Natural killer cell (primary cell): ENCODE measurements around the gene B4GALT7. TPM values are rescaled to one million over a fixed set of nuclear protein-coding genes. Genes with fewer than 3 reads are reported as not detected.

Source experiments
- ATAC-seq, 3 donors: fragments of 150-1000 bp in 2 of 3; fragments of 200-7000 bp in 1 of 3; cut with Tn5 transposase; 1 replicate in 1 of 3; 2 replicates in 2 of 3; pipeline ENCODE4 v1.10.0; 2021; ENCODE audit warnings: mild to moderate bottlenecking in 2 of 3, moderate library complexity in 2 of 3
- DNase-seq, 2 donors: peaks; one replicate each; pipeline versions ENCODE4 v3.0.0 to v3.0.0-alpha.2; 2013 to 2021; ENCODE audit warnings: mixed read lengths in 1 of 2
- H3K27ac ChIP-seq: one replicate; pipeline ENCODE4 v1.5.1; 2013; ENCODE audit warnings: mild to moderate bottlenecking, low read length
- H3K27me3 ChIP-seq: one replicate; pipeline ENCODE4 v1.6.1; 2013; ENCODE audit warnings: low read length; ENCODE audit not compliant: control insufficient read depth, insufficient read depth
- H3K36me3 ChIP-seq: one replicate; pipeline ENCODE4 v1.6.1; 2013; ENCODE audit warnings: low read length; ENCODE audit not compliant: control insufficient read depth, insufficient read depth
- H3K4me1 ChIP-seq: one replicate; pipeline ENCODE4 v1.6.1; 2013; ENCODE audit warnings: low read length; ENCODE audit not compliant: control insufficient read depth, insufficient read depth
- H3K4me3 ChIP-seq: one replicate; pipeline ENCODE4 v1.5.1; 2013; ENCODE audit warnings: low read length
- H3K9me3 ChIP-seq: one replicate; pipeline ENCODE4 v1.6.1; 2013; ENCODE audit warnings: low read length; ENCODE audit not compliant: control insufficient read depth, insufficient read depth
- H3K27ac Mint-ChIP-seq, 2 donors: one replicate each; pipeline ENCODE4 v1.8.0; 2022; ENCODE audit warnings: mild to moderate bottlenecking in 2 of 2, mixed read lengths in 2 of 2, moderate library complexity in 1 of 2
- H3K27me3 Mint-ChIP-seq, 2 donors: one replicate each; pipeline ENCODE4 v1.8.0; 2022; ENCODE audit warnings: low read depth in 2 of 2, mixed read lengths in 2 of 2
- H3K36me3 Mint-ChIP-seq: one replicate; pipeline ENCODE4 v1.8.0; 2022; ENCODE audit warnings: mixed read lengths
- H3K4me1 Mint-ChIP-seq, 2 donors: one replicate each; pipeline ENCODE4 v1.8.0; 2022; ENCODE audit warnings: mixed read lengths in 2 of 2
- H3K4me3 Mint-ChIP-seq: one replicate; pipeline ENCODE4 v1.8.0; 2022; ENCODE audit warnings: mild to moderate bottlenecking, moderate library complexity, mixed read lengths
- H3K9me3 Mint-ChIP-seq, 2 donors: one replicate each; pipeline ENCODE4 v1.8.0; 2022; ENCODE audit warnings: mixed read lengths in 2 of 2
- CTCF ChIP-seq: fragments of 200-600 bp; IDR thresholded peaks from one replicate; pipeline ENCODE4 v1.8.0; 2022; ENCODE audit warnings: antibody characterized with exemption
- WGBS: methylation state at CpG from one replicate; pipeline ENCODE4 v1.1.7; 2013; ENCODE audit warnings: missing lambda C conversion rate; ENCODE audit not compliant: insufficient coverage; 5-methylcytosine and 5-hydroxymethylcytosine counted together
- intact Hi-C: fragments of 100-400 bp; cut with micrococcal nuclease; formaldehyde crosslinking; loops from one replicate; pipeline ENCODE4 v1.14.2; 2022
- total RNA-seq, 4 donors: library from RNA; stranded (reverse); fragments of 120-200 nt in 1 of 4; gene quantifications; one replicate each; pipeline versions ENCODE4 v1.2.3 to v1.2.4, GENCODE V29; 2013 to 2022

The B4GALT7 gene
- 10 to 100 TPM; 28.7 to 38.5 (median 28.7) TPM for total RNA-seq
- 17.6 TPM for total RNA-seq (2013)

GRCh38 chr5:177599731-177600507 is at the start of gene B4GALT7:
TSS of gene B4GALT7 (plus strand) at chr5:177600132. CDS start at chr5:177600211, 79 bp downstream.
- under 1% methylated on average over 85 of the region's 86 CpGs for WGBS
- Mint-ChIP-seq H3K27me3 (no peaks in the 10 kb centered on the region), H3K27ac (peak within 1 kb of the TSS; percentile 81 to 90), H3K36me3 (no peaks in the 10 kb centered on the region), H3K9me3 (no peaks in the 10 kb centered on the region), H3K4me3 (peak within 1 kb of the TSS; percentile 92), H3K4me1 (peaks cover 29 to 34% of the 10 kb centered on the region in 2 donors)
- no peaks in the 10 kb centered on the region for H3K27me3 ChIP-seq
- intact Hi-C loops: no loop called here
- H3K4me3 ChIP-seq: peak within 1 kb of the TSS; percentile 83
- peak; percentile 87 to 90 for DNase-seq
- peak within 1 kb of the TSS; percentile 74 for H3K27ac ChIP-seq
- peak; percentile 94 to 97 (median 95) for ATAC-seq
- H3K36me3 ChIP-seq: peaks cover 14% of the 10 kb centered on the region
- H3K9me3 ChIP-seq: no peaks in the 10 kb centered on the region
- TF ChIP-seq CTCF: no peak
- H3K4me1 ChIP-seq: peaks cover 21% of the 10 kb centered on the region

- Mint-ChIP-seq H3K9me3 (no peaks in the 10 kb centered on the region), H3K27me3 (no peaks in the 10 kb centered on the region), H3K4me3 (peak overlapping the region; percentile 65), H3K4me1 (peaks cover 27 to 30% of the 10 kb centered on the region in 2 donors), H3K36me3 (no peaks in the 10 kb centered on the region), H3K27ac (peak overlapping the region; percentile 10 to 29)
- Histone ChIP-seq H3K4me3 (no peak overlapping the region), H3K27me3 (no peaks in the 10 kb centered on the region), H3K36me3 (peaks cover 3% of the 10 kb centered on the region), H3K9me3 (no peaks in the 10 kb centered on the region), H3K27ac (no peak overlapping the region), H3K4me1 (peaks cover 22% of the 10 kb centered on the region)
- DNase-seq: no peak
- no peak for TF ChIP-seq CTCF
- ATAC-seq: no peak
- 89% methylated on average over 16 of the region's 16 CpGs for WGBS
- intact Hi-C loops: no loop called here
Measured at GRCh38 chr5:177552839-177553455, 47.0 kb upstream of the B4GALT7 start.

DNA sequence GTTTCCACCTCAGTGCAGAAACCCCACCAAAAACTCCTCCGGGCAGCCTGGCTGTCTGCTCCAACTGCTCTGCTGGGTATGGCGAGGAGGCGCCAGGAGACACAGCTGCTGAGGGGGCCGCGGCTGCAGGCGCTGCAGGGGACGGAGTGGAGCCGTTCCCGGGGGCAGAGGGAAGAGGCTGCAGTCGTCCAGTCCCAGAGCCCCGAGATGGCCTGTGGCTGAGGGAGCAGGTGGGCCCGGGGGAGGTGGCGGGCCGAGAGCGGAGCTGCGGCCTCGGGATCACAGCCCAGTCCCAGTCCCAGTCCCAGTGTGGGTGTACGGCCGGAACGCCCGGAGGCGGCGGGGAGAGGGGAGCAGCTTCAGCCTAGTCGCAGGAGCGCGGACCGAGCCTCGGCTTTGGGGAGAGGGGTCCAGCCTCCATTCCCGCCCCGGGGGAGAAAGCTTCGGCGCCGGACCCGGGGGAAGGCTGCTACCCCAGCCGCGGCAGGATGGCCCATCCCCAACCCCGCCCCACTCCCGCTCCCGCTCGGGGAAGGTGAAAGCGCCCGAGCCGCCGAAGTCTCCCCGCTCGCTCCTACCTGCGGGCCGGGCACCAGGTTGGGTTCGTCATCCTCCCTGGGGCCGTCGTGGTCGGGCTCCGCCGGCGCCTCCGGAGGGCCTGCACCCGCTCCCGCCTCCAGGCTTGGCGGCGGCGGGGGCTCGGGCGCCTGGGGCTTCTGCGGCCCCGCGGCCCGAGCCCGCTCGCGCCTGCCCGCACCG is 46.1 kb upstream of the B4GALT7 start:
- H3K4me3 Mint-ChIP-seq: peak overlapping the region; percentile 65
- WGBS: under 1% methylated on average over 72 of the region's 72 CpGs

More for the DNA sequence above, 46.1 kb upstream of the B4GALT7 start:
- peaks cover 23 to 26% of the 10 kb centered on the region in 2 donors for H3K4me1 Mint-ChIP-seq
- no peaks in the 10 kb centered on the region for H3K36me3 Mint-ChIP-seq
- peak overlapping the region; percentile 4 for H3K27ac ChIP-seq
- peaks cover 3% of the 10 kb centered on the region for H3K36me3 ChIP-seq
- peak; percentile 33 to 51 (median 48) for ATAC-seq
- peaks cover 22% of the 10 kb centered on the region for H3K4me1 ChIP-seq
- H3K27me3 Mint-ChIP-seq: no peaks in the 10 kb centered on the region
- no peaks in the 10 kb centered on the region for H3K9me3 Mint-ChIP-seq
- DNase-seq: peak in 1 of 2 donors; percentile 40
- intact Hi-C loops: no loop called here
- H3K27ac Mint-ChIP-seq: peak overlapping the region; percentile 10 to 88
- H3K4me3 ChIP-seq: peak overlapping the region; percentile 84
- H3K27me3 ChIP-seq: no peaks in the 10 kb centered on the region
- no peak for TF ChIP-seq CTCF
- no peaks in the 10 kb centered on the region for H3K9me3 ChIP-seq
